GM21619 (cell line): ENCODE data around the gene SZRD1.

Experiments
- ATAC-seq: cut with Tn5 transposase; IDR thresholded peaks from one replicate; pipeline ENCODE4 v1.9.1; 2021; ENCODE audit not compliant: unreplicated experiment

SZRD1 gene

DNA sequence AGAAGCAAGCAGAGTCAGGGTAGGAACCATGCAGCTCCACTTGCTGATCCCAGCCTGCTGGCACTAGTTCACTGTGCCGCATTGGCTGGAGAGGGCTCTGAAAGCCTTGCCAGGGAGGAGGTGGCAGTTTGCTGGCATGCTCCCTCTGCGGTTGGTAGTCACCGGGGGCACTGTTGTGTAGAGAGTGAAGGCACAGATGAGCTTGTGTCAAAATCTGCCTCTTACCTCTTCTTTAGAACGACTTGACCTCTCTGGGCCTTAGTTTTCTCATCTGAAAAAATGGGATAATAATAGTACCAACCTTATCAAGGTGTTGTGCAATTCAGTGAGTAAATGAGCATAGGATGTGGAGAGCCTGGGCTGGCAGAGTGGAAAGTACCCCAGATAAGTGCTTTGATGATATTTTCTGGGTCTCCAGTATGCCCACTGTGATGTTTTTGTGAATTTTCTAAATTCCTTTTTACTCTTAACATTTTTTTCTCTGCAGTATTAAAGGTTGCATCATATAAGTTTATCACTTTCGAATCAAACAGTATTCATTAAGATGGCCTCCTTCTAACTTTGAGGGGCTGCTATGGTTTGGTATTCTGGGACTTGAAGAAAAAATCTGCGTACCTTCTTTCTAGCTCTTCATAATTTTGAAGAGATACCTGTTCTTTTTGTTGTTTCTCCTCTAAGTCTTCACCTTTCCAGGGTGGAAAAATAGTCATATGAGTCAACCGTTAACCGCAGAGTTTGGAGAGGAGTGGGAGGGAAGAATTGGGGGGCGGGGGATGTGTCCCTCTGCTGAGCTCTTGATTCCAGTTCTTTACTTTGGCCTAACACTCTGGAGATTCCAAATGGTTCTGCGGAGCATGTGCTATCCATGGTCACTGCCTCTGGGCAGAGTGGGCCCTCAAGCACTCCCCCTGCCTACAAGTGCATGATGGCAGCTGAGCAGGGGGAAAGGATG lies 26.8 kb downstream of the SZRD1 start:
- ATAC-seq: no peak

DNA sequence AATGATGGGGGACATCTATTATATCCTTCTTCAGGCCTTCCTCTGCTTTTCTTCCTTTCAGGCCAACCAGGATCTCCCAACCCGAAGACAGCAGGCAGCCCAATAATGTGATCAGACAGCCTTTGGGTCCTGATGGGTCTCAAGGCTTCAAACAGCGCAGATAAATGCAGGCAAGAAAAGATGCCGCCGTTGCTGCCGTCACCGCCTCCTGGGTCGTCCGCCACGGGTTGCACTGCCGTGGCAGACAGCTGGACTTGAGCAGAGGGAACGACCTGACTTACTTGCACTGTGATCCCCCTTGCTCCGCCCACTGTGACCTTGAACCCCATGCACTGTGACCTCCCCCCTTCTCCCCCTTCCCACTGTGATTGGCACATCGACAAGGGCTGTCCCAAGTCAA lies 27.9 kb downstream of the SZRD1 start:
- no peak for ATAC-seq

GRCh38 chr1:16396591-16396990 lies 29.5 kb downstream of the SZRD1 start:
- ATAC-seq: no peak

DNA sequence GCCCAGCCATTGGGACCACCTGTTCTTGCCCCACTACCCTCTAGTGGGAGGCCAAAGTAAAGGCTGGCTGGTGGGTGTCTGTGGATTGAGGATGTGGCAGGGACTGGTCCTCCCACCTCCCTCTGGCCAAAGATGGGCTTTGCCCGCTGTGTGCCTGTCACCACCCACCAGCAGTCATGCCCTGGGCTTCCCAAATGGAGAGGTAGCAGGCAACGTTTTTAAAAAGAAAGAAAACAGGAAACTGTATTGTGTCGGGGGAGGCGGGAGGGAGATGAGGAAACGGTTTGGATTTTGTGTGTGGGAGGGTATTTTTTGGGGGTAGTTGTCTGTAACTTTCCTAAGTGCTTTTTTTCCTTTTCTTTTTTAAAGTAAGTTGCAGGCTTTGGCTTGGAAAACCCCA lies 30.1 kb downstream of the SZRD1 start:
- ATAC-seq: no peak

GRCh38 chr1:16398371-16398953 lies 31.4 kb downstream of the SZRD1 start:
- ATAC-seq: no peak

DNA sequence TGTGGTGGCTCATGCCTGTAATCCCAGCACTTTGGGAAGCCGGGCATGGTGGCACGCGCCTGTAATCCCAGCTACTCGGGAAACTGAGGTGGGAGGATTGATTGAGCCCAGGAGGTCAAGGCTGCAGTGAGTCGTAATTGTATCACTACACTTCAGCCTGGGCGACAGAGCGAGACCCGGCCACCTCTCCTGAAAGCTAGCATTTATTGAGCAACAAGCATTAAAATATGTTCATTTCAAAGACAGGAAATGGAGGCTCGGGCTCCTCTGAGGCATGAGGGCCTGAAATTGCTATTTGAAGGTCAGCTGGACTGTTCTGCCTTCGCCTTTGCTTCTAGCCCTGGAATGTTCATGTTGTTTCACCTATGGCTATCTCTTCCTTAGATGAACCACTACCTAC lies 35.7 kb downstream of the SZRD1 start:
- no peak for ATAC-seq

GRCh38 chr1:16405441-16405840 lies 38.4 kb downstream of the SZRD1 start:
- ATAC-seq: no peak

DNA sequence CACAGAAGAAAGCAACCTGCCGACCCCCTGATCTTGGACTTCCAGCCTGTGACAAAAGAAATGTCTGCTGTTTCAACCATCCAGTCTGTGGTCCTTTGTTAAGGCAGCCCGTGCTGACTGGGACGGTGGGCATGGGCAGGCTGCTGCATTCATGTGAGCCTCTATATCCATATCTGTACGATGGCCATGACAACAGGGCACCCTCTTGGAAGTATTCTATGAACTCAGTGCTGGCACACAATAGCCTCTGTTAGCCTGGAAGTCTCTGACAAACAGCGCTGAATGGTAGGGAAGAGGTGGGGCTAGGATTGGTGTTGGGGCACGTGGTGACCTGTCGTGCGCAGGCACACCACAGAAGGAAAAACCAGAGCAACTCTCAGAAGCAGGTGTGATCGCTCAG lies 39.8 kb downstream of the SZRD1 start:
- no peak for ATAC-seq

GRCh38 chr1:16409536-16410152 lies 42.6 kb downstream of the SZRD1 start:
- ATAC-seq: no peak

DNA sequence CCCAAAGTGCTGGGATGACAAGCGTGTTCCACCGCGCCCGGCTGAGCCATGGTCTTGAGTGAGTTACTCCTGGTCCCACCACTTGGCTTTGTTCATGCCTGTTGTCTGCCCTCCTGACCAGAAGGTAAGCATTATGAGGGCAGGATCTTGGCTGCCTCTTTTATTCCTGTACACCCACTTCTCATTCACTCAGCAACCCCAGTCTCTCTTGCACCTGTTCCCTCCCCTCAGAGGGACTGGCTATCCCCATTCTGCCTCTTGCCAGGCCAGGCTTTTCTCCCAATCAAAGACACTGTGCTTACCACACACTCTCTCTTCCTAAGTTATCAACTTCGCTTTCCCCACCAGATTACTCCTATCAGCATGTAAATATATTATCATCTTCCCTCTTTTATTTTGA lies 43.8 kb downstream of the SZRD1 start:
- ATAC-seq: no peak

DNA sequence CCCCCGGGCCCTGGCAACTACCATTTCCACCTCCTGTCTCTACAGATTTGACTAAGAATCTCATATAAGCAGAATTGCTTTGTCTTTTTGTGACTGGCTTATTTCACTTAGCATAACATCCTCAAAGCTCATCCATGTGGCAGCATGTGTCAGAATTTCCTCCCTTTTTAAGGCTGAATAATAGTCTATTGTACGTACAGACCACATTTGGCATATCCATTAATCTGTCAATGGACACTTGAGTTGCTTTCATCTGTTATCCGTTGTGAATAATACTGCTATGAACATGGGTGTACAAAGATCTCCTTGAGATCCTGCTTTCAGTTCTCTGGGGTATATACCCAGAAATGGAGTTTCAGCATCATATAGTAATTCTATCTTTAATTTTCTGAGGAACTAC lies 46.1 kb downstream of the SZRD1 start:
- ATAC-seq: no peak

GRCh38 chr1:16418823-16419425 lies 51.9 kb downstream of the SZRD1 start:
- no peak for ATAC-seq

- peak; percentile 98 for ATAC-seq
Measured at GRCh38 chr1:16420424-16421118, 53.5 kb downstream of the SZRD1 start.

GRCh38 chr1:16421201-16421600 lies 54.2 kb downstream of the SZRD1 start:
- no peak for ATAC-seq

DNA sequence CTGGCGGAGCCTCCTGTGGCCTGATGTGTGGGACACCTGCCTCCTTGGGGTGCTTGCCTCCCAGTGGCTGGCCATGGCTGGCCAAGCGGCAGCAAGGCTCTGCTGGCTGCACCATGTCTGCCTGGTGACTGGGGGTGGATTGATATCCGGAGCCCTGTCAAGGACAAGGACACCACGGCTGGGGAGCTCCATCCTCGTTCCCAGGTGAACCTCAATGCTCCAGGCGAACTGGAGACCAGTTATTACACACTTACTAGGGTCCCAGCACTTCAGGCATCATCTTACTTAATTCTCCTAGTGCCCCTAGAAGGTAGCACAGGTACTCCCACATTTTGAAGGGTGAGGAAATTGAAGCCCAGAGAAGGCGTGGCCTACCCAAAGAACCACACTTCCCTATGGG lies 55.0 kb downstream of the SZRD1 start:
- ATAC-seq: no peak

- ATAC-seq: no peak
Measured at GRCh38 chr1:16425125-16426025, 58.3 kb downstream of the SZRD1 start.

GRCh38 chr1:16430606-16431005 lies 63.6 kb downstream of the SZRD1 start:
- no peak for ATAC-seq

- no peak for ATAC-seq
Measured at GRCh38 chr1:16433030-16433429, 66.0 kb downstream of the SZRD1 start.

DNA sequence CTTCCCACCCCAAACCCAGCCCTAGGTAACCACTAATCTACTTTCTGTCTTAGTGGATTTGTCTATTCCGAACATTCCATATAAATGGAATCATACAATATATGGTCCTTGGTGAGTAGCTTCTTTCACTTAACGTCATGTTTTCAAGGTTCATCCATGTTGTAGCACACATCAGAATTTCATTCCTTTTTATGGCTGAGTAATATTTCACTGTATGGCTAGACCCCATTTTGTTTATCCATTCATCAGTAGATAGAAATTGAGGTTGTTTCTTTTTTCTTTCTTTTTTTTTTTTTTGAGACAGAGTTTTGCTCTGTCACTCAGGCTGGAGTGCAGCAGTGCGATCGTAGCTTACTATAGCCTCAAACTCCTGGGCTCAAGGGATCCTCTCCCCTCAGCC lies 67.0 kb downstream of the SZRD1 start:
- no peak for ATAC-seq

DNA sequence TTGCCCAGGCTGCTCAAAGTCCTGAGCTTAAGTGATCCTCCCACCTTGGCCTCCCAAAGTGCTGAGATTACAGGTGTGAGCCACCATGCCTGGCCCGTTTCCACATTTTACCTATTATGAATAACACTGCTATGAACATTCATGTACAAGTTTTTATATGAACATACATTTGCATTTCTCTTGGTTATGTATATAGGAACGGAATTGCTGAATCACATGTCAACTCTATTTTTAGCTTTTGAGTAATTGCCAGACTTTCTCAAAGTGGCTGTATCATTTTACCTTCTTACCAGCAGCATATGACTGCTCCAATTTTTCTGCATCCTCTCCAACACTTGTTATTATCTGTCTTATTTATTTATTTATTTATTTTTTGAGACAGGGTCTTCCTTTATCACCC lies 67.5 kb downstream of the SZRD1 start:
- ATAC-seq: no peak
